ENCODE data around the gene TEF.

Gene TEF

GRCh38 chr22:41353862-41354575 is 27.7 kb upstream of the TEF start:
- DNase-seq (ENCODE audit: extremely low read depth in 1 of 2, low read depth in 1 of 2): no peak

- no peak for DNase-seq (ENCODE audit: extremely low read depth in 1 of 2, low read depth in 1 of 2)
Observed at GRCh38 chr22:41354979-41355378, 26.8 kb upstream of the TEF start.

GRCh38 chr22:41355895-41356294 is 25.8 kb upstream of the TEF start:
- no peak for DNase-seq (ENCODE audit: extremely low read depth in 1 of 2, low read depth in 1 of 2)

GRCh38 chr22:41356430-41357028 is 25.2 kb upstream of the TEF start:
- no peak for DNase-seq (ENCODE audit: extremely low read depth in 1 of 2, low read depth in 1 of 2)

DNA sequence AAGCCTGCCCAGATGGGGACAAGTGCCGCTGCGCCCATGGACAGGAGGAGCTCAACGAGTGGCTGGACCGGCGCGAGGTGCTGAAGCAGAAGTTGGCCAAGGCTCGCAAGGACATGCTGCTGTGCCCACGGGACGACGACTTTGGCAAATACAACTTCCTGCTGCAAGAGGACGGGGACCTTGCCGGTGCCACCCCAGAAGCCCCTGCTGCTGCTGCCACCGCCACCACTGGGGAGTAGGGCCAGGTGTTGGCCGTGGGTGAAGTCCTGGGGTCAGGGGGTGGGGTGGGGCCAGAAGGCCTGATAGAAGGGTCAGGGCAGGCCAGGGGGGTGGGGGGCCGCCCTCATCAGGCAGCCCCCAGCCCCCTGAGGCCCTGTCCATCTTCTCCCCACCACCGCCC is 24.6 kb upstream of the TEF start:
- DNase-seq (ENCODE audit: extremely low read depth in 1 of 2, low read depth in 1 of 2): no peak

- DNase-seq (ENCODE audit: extremely low read depth in 1 of 2, low read depth in 1 of 2): no peak
Observed at GRCh38 chr22:41358927-41359326, 22.8 kb upstream of the TEF start.

DNA sequence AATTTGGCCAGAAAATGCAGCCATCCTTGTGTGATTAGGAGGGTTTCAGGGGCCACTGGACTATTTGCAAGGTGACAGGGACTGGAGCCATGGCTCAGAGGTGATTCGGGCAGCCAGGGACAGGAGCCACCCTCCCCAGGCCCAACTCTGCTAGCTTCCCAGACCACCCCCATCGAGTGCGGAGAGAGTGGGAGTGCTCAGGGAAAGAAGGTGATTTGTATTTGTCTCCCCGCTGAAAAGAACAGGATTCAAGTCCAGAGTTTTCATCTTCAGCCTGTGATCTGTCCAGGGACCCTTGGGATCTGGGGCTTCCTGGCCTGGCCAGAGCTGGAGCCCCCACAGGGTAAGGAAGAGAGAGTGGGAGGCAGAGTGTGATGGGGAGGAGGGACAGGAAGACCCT is 22.4 kb upstream of the TEF start:
- no peak for DNase-seq (ENCODE audit: extremely low read depth in 1 of 2, low read depth in 1 of 2)

GRCh38 chr22:41360126-41360525 is 21.6 kb upstream of the TEF start:
- no peak for DNase-seq (ENCODE audit: extremely low read depth in 1 of 2, low read depth in 1 of 2)

DNA sequence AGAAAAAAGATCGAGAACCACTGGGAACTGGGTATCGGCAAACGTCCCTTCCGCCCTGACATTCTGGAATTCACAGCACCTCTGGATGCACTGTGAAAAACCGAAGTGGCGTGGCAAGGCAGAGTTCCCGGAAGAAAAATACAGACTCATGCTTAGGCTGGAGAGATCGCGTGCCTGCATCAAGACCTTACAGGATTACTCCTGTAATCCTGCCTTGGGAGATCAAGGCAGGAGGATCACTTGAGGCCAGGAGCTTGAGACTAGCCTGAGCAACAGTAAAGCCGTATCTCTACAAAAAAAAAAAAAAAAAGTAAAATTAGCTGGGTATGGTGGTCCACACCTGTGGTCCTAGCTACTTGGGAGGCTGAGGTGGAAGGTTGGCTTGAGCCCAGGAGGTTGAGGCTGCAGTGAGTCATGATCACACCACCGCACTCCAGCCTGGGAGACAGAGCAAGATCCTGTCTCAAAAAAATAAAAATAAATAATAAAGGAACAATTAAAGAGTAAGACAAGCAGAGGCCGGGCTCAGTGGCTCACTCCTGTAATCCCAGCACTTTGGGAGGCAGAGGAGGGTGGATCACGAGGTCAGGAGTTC is 19.9 kb upstream of the TEF start:
- DNase-seq (ENCODE audit: extremely low read depth in 1 of 2, low read depth in 1 of 2): no peak

DNA sequence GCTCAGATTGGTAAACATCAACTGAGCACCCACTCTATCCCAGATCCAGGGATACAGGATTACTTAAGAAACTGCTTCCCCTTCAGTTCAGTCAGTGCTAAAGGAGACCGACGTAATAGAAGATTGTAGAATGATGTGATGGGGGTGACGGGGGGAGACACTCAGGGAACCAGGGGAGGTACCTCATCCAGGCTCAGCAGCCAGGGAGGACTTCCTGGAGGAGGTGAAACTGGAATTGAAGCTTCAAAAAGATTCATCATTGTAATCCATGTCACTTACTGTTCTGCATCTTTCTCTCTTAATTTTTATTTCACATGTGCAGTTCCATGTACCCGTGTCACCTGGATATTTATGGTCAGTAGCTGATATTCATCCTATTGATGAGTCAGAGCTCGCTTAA is 19.1 kb upstream of the TEF start:
- no peak for DNase-seq (ENCODE audit: extremely low read depth in 1 of 2, low read depth in 1 of 2)

GRCh38 chr22:41364233-41364632 is 17.5 kb upstream of the TEF start:
- DNase-seq (ENCODE audit: extremely low read depth in 1 of 2, low read depth in 1 of 2): no peak

DNA sequence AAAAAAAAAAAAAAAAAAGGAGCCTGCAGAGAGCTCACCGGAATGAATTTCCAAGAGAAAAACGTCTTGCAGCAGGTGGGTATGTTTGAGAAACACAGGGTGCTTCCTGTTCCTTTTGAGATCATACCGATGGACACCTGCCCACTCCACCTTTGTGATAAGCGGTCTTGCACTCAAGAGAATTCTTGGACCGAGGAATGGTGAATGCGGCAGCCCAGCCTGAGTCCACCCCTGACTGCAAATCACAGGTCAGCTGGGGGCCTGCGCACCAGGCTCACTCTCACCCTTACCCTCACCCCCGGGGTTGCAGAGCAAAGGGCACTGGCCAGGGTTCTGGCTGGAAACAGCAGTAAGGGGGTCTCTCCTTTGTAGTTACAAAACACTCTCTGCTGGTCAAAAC is 16.8 kb upstream of the TEF start:
- no peak for DNase-seq (ENCODE audit: extremely low read depth in 1 of 2, low read depth in 1 of 2)

- DNase-seq (ENCODE audit: extremely low read depth in 1 of 2, low read depth in 1 of 2): no peak
Observed at GRCh38 chr22:41365425-41365824, 16.3 kb upstream of the TEF start.

DNA sequence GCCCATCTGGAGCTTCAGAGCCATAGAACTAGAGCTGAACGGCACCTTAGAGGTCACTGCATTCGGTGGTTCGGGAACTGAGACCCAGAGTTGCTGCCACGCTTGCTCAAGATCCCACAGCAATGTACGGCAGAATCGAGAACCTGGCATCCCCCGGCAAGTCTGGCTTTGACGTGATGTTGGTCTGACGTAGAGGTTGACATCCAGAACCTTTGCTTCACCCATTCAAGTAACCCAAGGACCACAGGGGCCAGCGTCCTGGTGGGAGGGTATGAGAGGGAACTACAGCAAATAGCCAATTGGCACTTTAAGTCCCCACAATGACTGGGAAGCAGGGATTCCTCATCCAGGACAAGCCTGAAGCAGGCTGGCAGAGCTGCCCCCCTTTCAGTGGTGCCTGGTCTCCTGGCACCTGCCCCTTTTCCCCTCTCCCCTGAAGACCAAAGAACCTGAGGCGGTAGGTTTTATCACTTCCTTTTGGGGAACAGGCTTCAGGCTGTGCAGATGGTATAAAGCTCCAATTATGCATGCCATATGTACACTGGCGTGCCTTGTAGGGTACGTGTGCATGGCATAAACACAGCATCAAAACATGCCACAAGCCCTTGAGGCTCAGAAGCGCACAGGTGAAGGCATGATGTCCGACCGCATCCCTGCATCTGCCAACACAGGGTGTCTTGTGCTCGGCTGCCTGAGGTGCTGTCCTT is 15.3 kb upstream of the TEF start:
- no peak for DNase-seq (ENCODE audit: extremely low read depth in 1 of 2, low read depth in 1 of 2)

- no peak for DNase-seq (ENCODE audit: extremely low read depth in 1 of 2, low read depth in 1 of 2)
Observed at GRCh38 chr22:41367039-41367679, 14.6 kb upstream of the TEF start.

- no peak for DNase-seq (ENCODE audit: extremely low read depth in 1 of 2, low read depth in 1 of 2)
Observed at GRCh38 chr22:41367680-41368542, 13.8 kb upstream of the TEF start.

DNA sequence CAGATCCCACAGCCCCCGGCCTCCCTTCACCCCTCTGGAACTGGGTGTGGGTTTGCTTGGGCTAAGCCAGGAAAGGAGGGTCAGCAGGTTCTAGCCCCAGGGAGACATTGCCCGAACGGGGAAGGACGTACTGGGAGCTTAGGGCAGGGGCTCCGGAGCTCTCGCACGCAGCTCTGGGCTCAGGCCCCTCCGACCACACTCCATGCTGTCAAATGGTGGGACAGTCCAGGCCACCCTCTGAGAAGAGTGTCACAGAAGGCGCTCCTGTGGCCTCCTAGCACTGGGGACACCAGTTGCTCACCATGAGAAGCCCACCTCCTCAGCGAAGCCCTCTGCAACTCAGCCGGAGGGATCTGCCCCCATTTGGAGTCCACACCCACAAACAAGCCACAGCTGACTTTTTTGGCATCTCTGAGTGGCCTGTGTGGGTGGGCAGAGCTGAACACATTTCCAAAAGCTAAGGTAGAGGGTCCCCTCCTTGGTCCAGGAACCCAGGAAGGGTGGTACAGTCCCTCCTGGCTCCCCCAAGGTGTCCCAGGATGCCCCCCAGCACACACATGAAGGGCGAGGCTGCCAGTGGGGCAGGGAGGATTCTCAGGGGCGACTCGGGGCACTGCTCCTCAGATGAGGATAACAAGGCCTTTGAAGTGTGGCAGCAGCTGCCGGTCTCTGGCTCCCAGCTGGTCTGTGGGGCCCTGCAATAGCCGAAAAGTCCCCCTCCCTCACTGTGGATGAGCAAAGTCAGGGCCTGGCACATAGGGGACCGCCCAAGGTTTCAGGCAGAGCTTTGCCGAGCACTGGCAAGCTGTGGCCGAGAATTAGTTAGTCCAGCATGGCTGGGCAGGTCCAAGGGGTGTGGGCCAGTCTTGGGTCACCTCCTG is 13.0 kb upstream of the TEF start:
- no peak for DNase-seq (ENCODE audit: extremely low read depth in 1 of 2, low read depth in 1 of 2)

DNA sequence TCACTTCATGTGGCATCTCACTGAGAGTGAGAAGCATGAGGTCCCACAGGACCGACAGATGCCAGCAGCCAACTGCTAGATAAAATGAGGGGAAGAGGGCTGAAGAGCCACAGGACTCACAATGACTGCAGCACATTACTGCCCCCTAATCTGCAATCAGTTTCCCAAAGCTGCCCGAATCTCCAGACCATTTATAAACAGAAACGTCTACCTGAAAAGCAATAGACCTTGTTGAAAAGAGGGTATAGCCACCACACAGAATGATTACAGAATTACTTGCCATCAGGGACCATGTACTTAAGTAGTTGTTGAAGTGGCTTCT is 12.4 kb upstream of the TEF start:
- DNase-seq (ENCODE audit: extremely low read depth in 1 of 2, low read depth in 1 of 2): no peak

DNA sequence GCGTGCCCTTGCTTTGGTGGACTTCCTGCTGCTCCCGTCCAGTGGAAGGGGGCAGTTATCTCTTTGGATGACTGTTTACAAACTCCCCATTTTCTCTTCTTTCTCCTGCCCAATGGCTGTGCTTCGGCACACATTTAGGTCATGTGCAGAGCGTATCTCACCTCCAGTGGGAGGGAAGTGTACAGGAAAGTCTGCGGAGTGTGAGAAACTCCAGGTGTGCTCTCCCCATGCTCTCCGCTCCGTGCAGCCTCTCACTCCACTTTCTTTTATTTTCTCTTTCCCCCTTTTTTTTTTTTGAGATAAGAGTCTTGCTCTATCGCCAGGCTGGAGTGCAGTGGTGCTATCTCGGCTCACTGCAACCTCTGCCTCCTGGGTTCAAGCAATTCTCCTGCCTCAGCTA is 11.9 kb upstream of the TEF start:
- DNase-seq (ENCODE audit: extremely low read depth in 1 of 2, low read depth in 1 of 2): no peak

DNA sequence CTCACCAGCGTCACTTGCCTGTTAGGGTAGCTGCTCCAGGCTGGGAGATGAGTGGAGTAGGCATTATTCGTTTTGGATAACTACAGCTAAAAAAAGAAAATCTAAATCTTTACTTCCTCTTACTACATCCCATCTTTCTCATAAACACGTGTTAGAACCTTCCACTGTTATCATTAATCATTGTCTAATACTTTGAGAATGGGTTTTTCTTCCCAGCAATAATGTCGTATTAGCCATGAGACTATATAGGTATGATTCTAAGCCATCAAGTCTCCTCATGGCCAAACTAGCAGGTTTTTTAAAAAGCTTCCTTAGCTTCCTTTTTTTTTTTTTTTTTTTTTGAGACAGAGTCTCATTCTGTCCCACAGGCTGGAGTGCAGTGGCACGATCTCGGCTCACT is 3.9 kb upstream of the TEF start:
- DNase-seq (ENCODE audit: extremely low read depth in 1 of 2, low read depth in 1 of 2): no peak
